HepG2 (cell line): ENCODE measurements around the gene FAM200B. TPM values are rescaled to one million over a fixed set of nuclear protein-coding genes. Genes with fewer than 3 reads are reported as not detected.

ENCODE experiments used
- ETV5 ChIP-seq: IDR thresholded peaks from 2 replicates; pipeline ENCODE4 v1.6.1; 2018; ENCODE audit warnings: missing biosample characterization, missing genetic modification reagents, inconsistent platforms, borderline replicate concordance
- HMG20B ChIP-seq: conservative IDR thresholded peaks from 2 replicates; pipeline ENCODE4 v1.6.1; 2016; ENCODE audit warnings: missing genetic modification reagents, missing compliant biosample characterization
- KDM3A ChIP-seq: IDR thresholded peaks from 2 replicates; pipeline ENCODE4 v1.6.1; 2018; ENCODE audit warnings: low read depth, missing compliant biosample characterization
- MAZ ChIP-seq, 2 experiments: sonication (generic) in 1 of 2; formaldehyde crosslinking in 1 of 2; IDR thresholded peaks; 2 replicates each; pipeline versions ENCODE4 v1.5.0 to v1.6.1; 2012 to 2020; ENCODE audit warnings: low read depth in 2 of 2, mild to moderate bottlenecking in 2 of 2, borderline replicate concordance in 1 of 2, improper control_type of control experiment in 1 of 2, low read length in 1 of 2, missing genetic modification reagents in 1 of 2, moderate library complexity in 1 of 2
- NAIF1 ChIP-seq: sonication (generic); formaldehyde crosslinking; IDR thresholded peaks from 2 replicates; pipeline ENCODE4 v1.5.0; 2020; ENCODE audit warnings: mild to moderate bottlenecking, missing genetic modification reagents, borderline replicate concordance
- NCOA1 ChIP-seq: sonication (generic); formaldehyde crosslinking; IDR thresholded peaks from 2 replicates; pipeline ENCODE4 v1.9.0; 2021; ENCODE audit warnings: missing genetic modification reagents
- NFKB2 ChIP-seq: sonication (generic); formaldehyde crosslinking; IDR thresholded peaks from 2 replicates; pipeline ENCODE4 v1.4.0; 2020; ENCODE audit warnings: missing genetic modification reagents, borderline replicate concordance
- NKX3-1 ChIP-seq: sonication (generic); formaldehyde crosslinking; IDR thresholded peaks from 2 replicates; pipeline ENCODE4 v1.5.0; 2020; ENCODE audit warnings: missing genetic modification reagents
- SMAD1 ChIP-seq: sonication (generic); formaldehyde crosslinking; IDR thresholded peaks from 2 replicates; pipeline ENCODE4 v1.4.0; 2020; ENCODE audit warnings: missing genetic modification reagents, low read depth, mild to moderate bottlenecking, borderline replicate concordance
- YEATS4 ChIP-seq: sonication (generic); formaldehyde crosslinking; IDR thresholded peaks from 2 replicates; pipeline ENCODE4 v1.4.0; 2020; ENCODE audit warnings: missing genetic modification reagents, borderline replicate concordance
- ZBTB7A ChIP-seq: sonication (generic); formaldehyde crosslinking; IDR thresholded peaks from 2 replicates; pipeline ENCODE4 v1.8.0; 2022; ENCODE audit warnings: mild to moderate bottlenecking, missing genetic modification reagents
- ZFP41 ChIP-seq: sonication (generic); formaldehyde crosslinking; IDR thresholded peaks from 2 replicates; pipeline ENCODE4 v1.4.0; 2020; ENCODE audit warnings: mild to moderate bottlenecking, missing genetic modification reagents, borderline replicate concordance
- ZNF17 ChIP-seq: sonication (generic); formaldehyde crosslinking; IDR thresholded peaks from 2 replicates; pipeline ENCODE4 v1.5.0; 2020; ENCODE audit warnings: mild to moderate bottlenecking, missing genetic modification reagents
- ZNF282 ChIP-seq: fragments of 450-650 bp; IDR thresholded peaks from 2 replicates; pipeline ENCODE4 v1.6.1; 2018; ENCODE audit not compliant: partially characterized antibody
- ZNF333 ChIP-seq: sonication (generic); formaldehyde crosslinking; IDR thresholded peaks from 2 replicates; pipeline ENCODE4 v1.4.0; 2020; ENCODE audit warnings: mild to moderate bottlenecking, missing genetic modification reagents, borderline replicate concordance
- ZNF572 ChIP-seq: sonication (generic); formaldehyde crosslinking; IDR thresholded peaks from 2 replicates; pipeline ENCODE4 v1.5.1; 2020; ENCODE audit warnings: mild to moderate bottlenecking, missing genetic modification reagents
- ZNF709 ChIP-seq: sonication (generic); formaldehyde crosslinking; IDR thresholded peaks from 2 replicates; pipeline ENCODE4 v1.5.0; 2020; ENCODE audit warnings: mild to moderate bottlenecking, missing genetic modification reagents
- ZNF790 ChIP-seq: sonication (generic); formaldehyde crosslinking; IDR thresholded peaks from 2 replicates; pipeline ENCODE4 v1.8.0; 2022; ENCODE audit warnings: missing genetic modification reagents, mild to moderate bottlenecking, borderline replicate concordance
- ZNF850 ChIP-seq: sonication (generic); formaldehyde crosslinking; conservative IDR thresholded peaks from 2 replicates; pipeline ENCODE4 v1.9.0; 2021; ENCODE audit warnings: mild to moderate bottlenecking, missing genetic modification reagents
- polyA plus RNA-seq, 8 experiments: library from polyadenylated mRNA; depleted of rRNA in 3 of 8; stranded (reverse) in 7 of 8; unstranded in 1 of 8; fragments of >200 nt; fragmentation: Illumina TruSeq in 4 of 8; extraction: Trizol in 4 of 8; gene quantifications; 2 replicates each; pipeline versions ENCODE4 v1.2.1 to v1.2.3, GENCODE V29; 2011 to 2016; ENCODE audit warnings: low read depth in 4 of 8, missing spikeins in 1 of 8, mixed read lengths in 1 of 8; ENCODE audit not compliant: insufficient read depth in 1 of 8
- total RNA-seq, 5 experiments: library from RNA; depleted of rRNA; stranded (reverse); fragments of >200 nt; fragmentation: Illumina TruSeq; extraction: Trizol; gene quantifications; 2 replicates each; pipeline ENCODE4 v1.2.3, GENCODE V29; 2016; ENCODE audit warnings: low read depth in 1 of 5
- TF ChIP-seq, protein P1 (sequence below): sonication (generic); formaldehyde crosslinking; IDR thresholded peaks from 2 replicates; pipeline ENCODE4 v1.5.1; 2020; ENCODE audit warnings: mild to moderate bottlenecking, missing genetic modification reagents
- TF ChIP-seq, protein P2 (sequence below): sonication (generic); formaldehyde crosslinking; IDR thresholded peaks from 2 replicates; pipeline ENCODE4 v1.4.0; 2020; ENCODE audit warnings: missing genetic modification reagents, borderline replicate concordance

The FAM200B gene
- total and polyA plus RNA-seq, 2 of the 13 experiments (the other 11 are each of a cell fraction or from before 2014, with no cell fraction given) = 25.6 to 41.8 TPM

DNA sequence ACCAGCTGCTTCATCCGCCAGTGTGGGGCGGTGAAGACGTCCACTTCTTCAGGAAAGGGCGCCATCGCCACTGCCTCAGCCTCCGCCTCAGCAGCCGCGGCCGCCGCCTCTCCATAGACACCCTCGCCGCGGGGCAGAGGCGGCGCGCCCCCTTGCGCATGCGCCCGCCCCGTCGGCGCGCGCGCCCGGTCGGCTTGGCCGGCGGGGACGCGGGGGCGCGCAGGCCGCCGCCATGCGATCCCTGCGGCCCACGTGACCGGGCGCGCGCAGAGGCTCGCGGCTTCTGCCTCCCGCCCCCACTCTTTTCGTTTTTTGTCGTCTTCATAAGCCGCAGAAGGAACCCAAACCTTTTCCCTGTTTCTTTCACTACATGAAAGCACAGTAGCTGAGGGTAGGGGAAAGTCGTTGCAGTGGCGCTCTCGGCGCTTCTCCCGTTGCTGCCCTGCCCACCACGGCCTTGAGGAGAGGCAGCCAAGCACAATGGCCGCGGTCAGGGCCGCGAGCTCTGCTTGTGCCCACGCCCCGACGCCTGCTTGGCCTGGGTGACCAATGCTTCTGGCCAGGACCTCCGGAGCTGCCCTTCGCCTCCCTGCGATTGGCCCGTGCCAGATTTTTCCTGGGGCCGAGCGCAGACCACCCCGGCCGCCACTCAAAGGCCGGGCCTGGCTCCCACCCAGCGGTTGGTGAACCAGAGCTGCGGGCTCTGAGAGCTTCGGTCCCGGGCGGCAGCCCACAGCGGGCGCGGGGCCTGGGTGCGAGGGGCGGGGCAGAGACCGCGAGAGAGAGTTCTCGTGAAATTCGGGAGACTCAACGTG lies 26.2 kb upstream of the FAM200B start, which contains the start of gene FBXL5 (continued):
- TF ChIP-seq, protein P1, sequence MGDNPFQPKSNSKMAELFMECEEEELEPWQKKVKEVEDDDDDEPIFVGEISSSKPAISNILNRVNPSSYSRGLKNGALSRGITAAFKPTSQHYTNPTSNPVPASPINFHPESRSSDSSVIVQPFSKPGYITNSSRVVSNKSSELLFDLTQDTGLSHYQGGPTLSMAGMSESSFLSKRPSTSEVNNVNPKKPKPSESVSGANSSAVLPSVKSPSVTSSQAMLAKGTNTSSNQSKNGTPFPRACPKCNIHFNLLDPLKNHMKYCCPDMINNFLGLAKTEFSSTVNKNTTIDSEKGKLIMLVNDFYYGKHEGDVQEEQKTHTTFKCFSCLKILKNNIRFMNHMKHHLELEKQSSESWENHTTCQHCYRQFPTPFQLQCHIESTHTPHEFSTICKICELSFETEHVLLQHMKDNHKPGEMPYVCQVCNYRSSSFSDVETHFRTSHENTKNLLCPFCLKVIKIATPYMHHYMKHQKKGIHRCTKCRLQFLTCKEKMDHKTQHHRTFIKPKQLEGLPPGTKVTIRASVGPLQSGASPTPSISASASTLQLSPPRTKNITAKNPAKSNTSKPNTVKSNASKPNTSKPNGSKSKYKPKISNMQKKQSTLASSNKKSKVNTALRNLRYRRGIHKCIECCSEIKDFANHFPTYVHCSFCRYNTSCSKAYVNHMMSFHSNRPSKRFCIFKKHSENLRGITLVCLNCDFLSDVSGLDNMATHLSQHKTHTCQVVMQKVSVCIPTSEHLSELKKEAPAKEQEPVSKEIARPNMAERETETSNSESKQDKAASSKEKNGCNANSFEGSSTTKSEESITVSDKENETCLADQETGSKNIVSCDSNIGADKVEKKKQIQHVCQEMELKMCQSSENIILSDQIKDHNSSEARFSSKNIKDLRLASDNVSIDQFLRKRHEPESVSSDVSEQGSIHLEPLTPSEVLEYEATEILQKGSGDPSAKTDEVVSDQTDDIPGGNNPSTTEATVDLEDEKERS = 0 out of 2 replicates have a peak, but pooled peaks have one; percentile 11
- no peak for TF ChIP-seq ZFP41 (CRISPR knock-in tag)
- peak; percentile 82; the same call in 1 of the 2 replicates for TF ChIP-seq ZNF709 (CRISPR knock-in tag)
- no peak for TF ChIP-seq ETV5 (CRISPR knock-in tag)
- peak; percentile 93 for TF ChIP-seq ZNF333 (CRISPR knock-in tag)
- TF ChIP-seq NCOA1 (CRISPR knock-in tag) = 0 out of 2 replicates have a peak, but pooled peaks have one; percentile 55
- TF ChIP-seq ZNF17 (CRISPR knock-in tag) = no peak
- no peak for TF ChIP-seq HMG20B
- peak; percentile 44 for TF ChIP-seq ZNF790
- TF ChIP-seq SMAD1 (CRISPR knock-in tag) = 0 out of 2 replicates have a peak, but pooled peaks have one; percentile 6
- peak; percentile 23; the same call in 1 of the 2 replicates for TF ChIP-seq KDM3A
- TF ChIP-seq ZNF850 = no peak
- TF ChIP-seq, protein P2, sequence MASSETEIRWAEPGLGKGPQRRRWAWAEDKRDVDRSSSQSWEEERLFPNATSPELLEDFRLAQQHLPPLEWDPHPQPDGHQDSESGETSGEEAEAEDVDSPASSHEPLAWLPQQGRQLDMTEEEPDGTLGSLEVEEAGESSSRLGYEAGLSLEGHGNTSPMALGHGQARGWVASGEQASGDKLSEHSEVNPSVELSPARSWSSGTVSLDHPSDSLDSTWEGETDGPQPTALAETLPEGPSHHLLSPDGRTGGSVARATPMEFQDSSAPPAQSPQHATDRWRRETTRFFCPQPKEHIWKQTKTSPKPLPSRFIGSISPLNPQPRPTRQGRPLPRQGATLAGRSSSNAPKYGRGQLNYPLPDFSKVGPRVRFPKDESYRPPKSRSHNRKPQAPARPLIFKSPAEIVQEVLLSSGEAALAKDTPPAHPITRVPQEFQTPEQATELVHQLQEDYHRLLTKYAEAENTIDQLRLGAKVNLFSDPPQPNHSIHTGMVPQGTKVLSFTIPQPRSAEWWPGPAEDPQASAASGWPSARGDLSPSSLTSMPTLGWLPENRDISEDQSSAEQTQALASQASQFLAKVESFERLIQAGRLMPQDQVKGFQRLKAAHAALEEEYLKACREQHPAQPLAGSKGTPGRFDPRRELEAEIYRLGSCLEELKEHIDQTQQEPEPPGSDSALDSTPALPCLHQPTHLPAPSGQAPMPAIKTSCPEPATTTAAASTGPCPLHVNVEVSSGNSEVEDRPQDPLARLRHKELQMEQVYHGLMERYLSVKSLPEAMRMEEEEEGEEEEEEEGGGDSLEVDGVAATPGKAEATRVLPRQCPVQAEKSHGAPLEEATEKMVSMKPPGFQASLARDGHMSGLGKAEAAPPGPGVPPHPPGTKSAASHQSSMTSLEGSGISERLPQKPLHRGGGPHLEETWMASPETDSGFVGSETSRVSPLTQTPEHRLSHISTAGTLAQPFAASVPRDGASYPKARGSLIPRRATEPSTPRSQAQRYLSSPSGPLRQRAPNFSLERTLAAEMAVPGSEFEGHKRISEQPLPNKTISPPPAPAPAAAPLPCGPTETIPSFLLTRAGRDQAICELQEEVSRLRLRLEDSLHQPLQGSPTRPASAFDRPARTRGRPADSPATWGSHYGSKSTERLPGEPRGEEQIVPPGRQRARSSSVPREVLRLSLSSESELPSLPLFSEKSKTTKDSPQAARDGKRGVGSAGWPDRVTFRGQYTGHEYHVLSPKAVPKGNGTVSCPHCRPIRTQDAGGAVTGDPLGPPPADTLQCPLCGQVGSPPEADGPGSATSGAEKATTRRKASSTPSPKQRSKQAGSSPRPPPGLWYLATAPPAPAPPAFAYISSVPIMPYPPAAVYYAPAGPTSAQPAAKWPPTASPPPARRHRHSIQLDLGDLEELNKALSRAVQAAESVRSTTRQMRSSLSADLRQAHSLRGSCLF = no peak
- no peak for TF ChIP-seq NKX3-1 (CRISPR knock-in tag)
- no peak for TF ChIP-seq ZNF282
- peak; percentile 61 for TF ChIP-seq YEATS4 (CRISPR knock-in tag)
- peak; percentile 39; the same call in 1 of the 2 replicates for TF ChIP-seq MAZ (IDR thresholded peaks at IDR 0.05; ENCODE audit: borderline replicate concordance, low read depth, low read length)
- TF ChIP-seq MAZ (CRISPR knock-in tag; IDR thresholded peaks at IDR 0.05; ENCODE audit: low read depth) = peak; percentile 27; the same call in 1 of the 2 replicates
- no peak for TF ChIP-seq ZNF572
- TF ChIP-seq NAIF1 = no peak
- peak; percentile 34; the same call in 1 of the 2 replicates for TF ChIP-seq NFKB2 (CRISPR knock-in tag)
- TF ChIP-seq ZBTB7A (CRISPR knock-in tag) = 0 out of 2 replicates have a peak, but pooled peaks have one; percentile 17
